Duodenal mucosa (tissue), 2 donors: ENCODE results near the gene EPSTI1.
A peak's percentile ranks its signal among the peaks of the same experiment; 100 is the strongest.

Experiments used
- H3K27ac ChIP-seq: one replicate; pipeline ENCODE4 v1.7.0; 2013; ENCODE audit warnings: low read depth, low read length
- H3K27me3 ChIP-seq, 2 donors: one replicate each; pipeline ENCODE4 v1.7.0; 2013; ENCODE audit warnings: low read length in 2 of 2, control low read depth in 1 of 2; ENCODE audit not compliant: insufficient read depth in 2 of 2, control insufficient read depth in 1 of 2
- H3K36me3 ChIP-seq, 2 donors: one replicate each; pipeline ENCODE4 v1.7.0; 2013; ENCODE audit warnings: low read length in 2 of 2, control low read depth in 1 of 2; ENCODE audit not compliant: insufficient read depth in 2 of 2, control insufficient read depth in 1 of 2
- H3K4me1 ChIP-seq, 2 donors: one replicate each; pipeline ENCODE4 v1.7.0; 2013; ENCODE audit warnings: low read length in 2 of 2, control low read depth in 1 of 2; ENCODE audit not compliant: insufficient read depth in 2 of 2, control insufficient read depth in 1 of 2
- H3K4me3 ChIP-seq, 2 donors: one replicate each; pipeline ENCODE4 v1.7.0; 2013; ENCODE audit warnings: low read length in 2 of 2, low read depth in 1 of 2
- H3K9ac ChIP-seq, 2 donors: one replicate each; pipeline ENCODE4 v1.7.0; 2013; ENCODE audit warnings: low read length in 2 of 2, low read depth in 1 of 2
- H3K9me3 ChIP-seq, 2 donors: one replicate each; pipeline ENCODE4 v1.7.0; 2013; ENCODE audit warnings: low read length in 2 of 2, control low read depth in 1 of 2; ENCODE audit not compliant: control insufficient read depth in 1 of 2

EPSTI1 gene

DNA sequence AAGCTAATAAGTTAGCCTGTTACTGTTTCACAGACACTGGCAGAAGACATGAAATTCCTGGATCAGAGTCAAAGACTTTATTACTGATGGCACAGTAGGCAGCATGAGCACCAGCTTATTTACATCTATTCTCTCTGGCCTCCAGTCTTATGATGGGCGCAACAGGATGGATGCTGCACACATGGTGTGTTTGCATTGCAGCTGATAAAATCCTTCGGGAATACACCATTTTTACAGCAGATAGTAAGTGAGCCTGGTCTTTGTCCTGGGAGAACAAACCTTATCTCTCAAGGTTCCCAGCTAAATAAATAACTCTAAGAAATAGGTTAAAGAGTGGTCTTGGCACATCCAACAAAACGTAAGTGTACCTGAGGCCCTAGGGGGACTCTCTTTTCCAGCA is 16.0 kb downstream of the EPSTI1 start:
- Histone ChIP-seq H3K4me3 (no peak overlapping the region), H3K36me3 (peaks cover 3 to 4% of the 10 kb centered on the region in 2 donors), H3K27me3 (no peaks in the 10 kb centered on the region), H3K27ac (no peak overlapping the region), H3K4me1 (peaks cover 0 to 1% of the 10 kb centered on the region in 2 donors), H3K9ac (no peak overlapping the region), H3K9me3 (peaks cover 0 to 3% of the 10 kb centered on the region in 2 donors)

DNA sequence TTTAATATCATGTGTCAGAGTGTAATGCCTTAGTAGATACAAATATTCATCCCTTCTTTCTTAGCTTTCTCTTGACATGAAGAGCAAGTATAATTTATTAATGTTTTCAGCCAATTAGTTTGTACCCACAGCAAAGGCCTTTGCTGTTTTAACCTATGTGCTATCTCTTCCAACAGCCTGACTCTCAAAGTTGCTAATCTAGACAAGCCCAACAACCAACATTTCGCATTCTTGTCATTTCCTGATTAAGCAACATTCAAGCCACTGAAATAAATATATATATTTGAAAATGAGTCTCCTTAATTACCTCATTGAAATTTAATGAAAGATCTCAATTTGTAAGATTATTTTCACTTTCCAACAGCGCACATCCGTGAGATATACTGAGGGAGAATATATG is 18.5 kb downstream of the EPSTI1 start:
- Histone ChIP-seq H3K27ac (no peak overlapping the region), H3K4me1 (peaks cover 15 to 24% of the 10 kb centered on the region in 2 donors), H3K9me3 (peaks cover 0 to 3% of the 10 kb centered on the region in 2 donors), H3K36me3 (peaks cover 3 to 4% of the 10 kb centered on the region in 2 donors), H3K4me3 (no peak overlapping the region), H3K9ac (no peak overlapping the region), H3K27me3 (no peaks in the 10 kb centered on the region)

DNA sequence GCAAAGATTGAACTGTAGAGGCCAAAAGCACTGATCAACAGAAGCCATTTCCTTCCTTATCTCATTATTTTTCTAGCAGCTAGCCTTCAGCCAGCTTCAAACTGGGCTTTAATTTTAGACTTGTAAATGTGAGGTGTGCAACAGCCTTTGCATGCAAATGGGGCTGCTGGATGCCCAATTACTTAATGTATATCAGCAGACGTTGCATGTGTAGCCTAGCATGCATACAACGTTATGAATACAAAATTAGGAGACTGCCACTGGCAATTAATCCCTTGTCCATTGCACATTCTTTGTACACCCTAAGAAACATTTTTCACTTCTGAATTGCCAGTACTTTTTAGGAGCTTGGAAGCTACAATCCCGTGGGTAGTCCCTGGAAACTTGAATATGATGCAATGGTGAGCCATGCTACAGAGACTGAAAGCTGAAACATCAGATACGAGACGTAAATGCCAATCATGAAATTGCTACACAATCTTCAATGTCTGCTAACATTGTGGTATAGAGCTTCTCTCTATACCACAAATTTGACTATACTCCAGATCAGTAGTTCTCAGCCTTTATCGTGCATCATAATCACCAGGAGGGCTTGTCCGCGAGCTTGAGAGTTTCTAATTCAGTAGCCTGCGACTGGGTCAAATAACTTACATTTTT is 20.2 kb downstream of the EPSTI1 start:
- peaks cover 0 to 6% of the 10 kb centered on the region in 2 donors for H3K36me3 ChIP-seq
- peaks cover 29 to 38% of the 10 kb centered on the region in 2 donors for H3K4me1 ChIP-seq
- H3K4me3 ChIP-seq, result no peak overlapping the region
- no peaks in the 10 kb centered on the region for H3K27me3 ChIP-seq
- no peaks in the 10 kb centered on the region for H3K9me3 ChIP-seq
- no peak overlapping the region for H3K9ac ChIP-seq
- no peak overlapping the region for H3K27ac ChIP-seq

- Histone ChIP-seq H3K4me3 (no peak overlapping the region), H3K36me3 (peaks cover 0 to 6% of the 10 kb centered on the region in 2 donors), H3K9ac (no peak overlapping the region), H3K27me3 (no peaks in the 10 kb centered on the region), H3K9me3 (no peaks in the 10 kb centered on the region), H3K27ac (no peak overlapping the region), H3K4me1 (peaks cover 29 to 38% of the 10 kb centered on the region in 2 donors)
These were observed 21.0 kb downstream of the EPSTI1 start for GRCh38 chr13:42970824-42971690.

- Histone ChIP-seq H3K36me3 (peaks cover 0 to 6% of the 10 kb centered on the region in 2 donors), H3K27ac (no peak overlapping the region), H3K4me3 (peak overlapping the region; percentile 32 to 45), H3K9ac (peak overlapping the region; percentile 2 to 41), H3K9me3 (no peaks in the 10 kb centered on the region), H3K27me3 (no peaks in the 10 kb centered on the region), H3K4me1 (peaks cover 29 to 44% of the 10 kb centered on the region in 2 donors)
These were observed 22.4 kb downstream of the EPSTI1 start for GRCh38 chr13:42969565-42970172.

DNA sequence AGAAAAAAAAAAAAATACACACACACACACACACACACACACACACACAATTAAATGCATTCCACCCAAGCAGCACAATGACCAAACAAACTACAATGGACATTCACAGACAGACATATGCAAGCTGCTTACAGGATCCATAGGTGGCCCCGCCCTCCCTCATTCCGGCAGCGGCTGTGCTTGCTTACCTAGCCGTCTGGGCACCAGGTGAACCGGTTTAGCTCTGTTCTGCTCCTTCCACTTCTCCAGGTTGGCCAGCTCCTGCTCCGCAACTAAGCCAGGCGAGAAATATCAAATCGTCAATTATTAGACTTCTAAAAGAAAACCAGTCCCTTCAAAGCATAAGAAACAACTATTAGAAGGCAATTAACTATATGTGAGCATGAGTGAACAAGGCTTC is 23.1 kb downstream of the EPSTI1 start:
- Histone ChIP-seq H3K9ac (peak overlapping the region; percentile 23 to 41), H3K27me3 (no peaks in the 10 kb centered on the region), H3K36me3 (peaks cover under 1 to 6% of the 10 kb centered on the region in 2 donors)

DNA sequence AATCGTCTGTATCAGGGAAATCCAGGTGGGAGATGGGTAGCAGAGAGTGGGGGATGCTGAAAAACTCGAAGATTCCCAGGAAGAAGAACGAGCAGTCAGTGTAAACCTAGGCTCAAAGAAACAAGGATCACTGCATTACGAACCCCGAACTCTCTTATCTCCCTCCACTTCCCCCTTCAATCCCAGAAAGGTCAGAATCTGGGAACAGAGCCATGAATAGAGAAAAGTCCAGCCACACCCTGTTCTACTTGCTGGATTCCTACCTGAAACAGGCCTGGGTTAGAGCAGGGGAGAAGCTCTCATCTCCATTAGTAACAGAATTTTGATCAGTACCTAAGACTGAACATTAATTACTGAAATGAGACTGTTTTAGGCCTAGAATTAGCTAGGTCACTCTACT is 24.4 kb downstream of the EPSTI1 start:
- Histone ChIP-seq H3K27ac (peak overlapping the region; percentile 33), H3K36me3 (peaks cover 5 to 6% of the 10 kb centered on the region in 2 donors), H3K27me3 (no peaks in the 10 kb centered on the region), H3K4me3 (peak overlapping the region in 1 of 2 donors; percentile 51), H3K4me1 (peaks cover 29 to 44% of the 10 kb centered on the region in 2 donors), H3K9me3 (no peaks in the 10 kb centered on the region), H3K9ac (peak overlapping the region in 1 of 2 donors; percentile 23)

More for the DNA sequence above, 23.1 kb downstream of the EPSTI1 start:
- Histone ChIP-seq H3K4me3 (peak overlapping the region; percentile 32 to 45), H3K9me3 (no peaks in the 10 kb centered on the region), H3K4me1 (peaks cover 29 to 44% of the 10 kb centered on the region in 2 donors), H3K27ac (no peak overlapping the region)

DNA sequence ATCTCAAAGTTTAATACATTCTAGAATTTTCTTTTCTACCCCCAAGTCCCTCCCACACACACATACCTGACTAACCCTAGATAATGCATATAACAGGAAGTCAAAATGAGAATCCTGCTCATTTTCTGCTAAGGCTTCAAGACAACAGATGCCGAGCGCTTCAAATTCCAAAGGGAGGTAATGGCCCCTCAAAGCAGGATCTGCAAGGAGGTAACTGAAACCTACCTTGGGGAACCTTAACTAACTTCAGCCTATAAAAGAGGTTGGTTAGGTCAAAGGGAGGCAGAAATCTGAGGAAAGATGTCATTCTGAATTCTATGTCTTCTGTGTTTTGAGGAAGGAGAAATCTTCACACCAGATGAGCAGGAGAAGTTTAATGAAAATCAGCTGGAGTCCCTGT is 26.8 kb downstream of the EPSTI1 start:
- H3K4me3 ChIP-seq, result no peak overlapping the region
- H3K36me3 ChIP-seq, result peaks cover 3 to 26% of the 10 kb centered on the region in 2 donors
- H3K27ac ChIP-seq, result no peak overlapping the region
- H3K9me3 ChIP-seq, result no peaks in the 10 kb centered on the region
- H3K9ac ChIP-seq, result no peak overlapping the region
- H3K4me1 ChIP-seq, result peaks cover 29 to 37% of the 10 kb centered on the region in 2 donors
- H3K27me3 ChIP-seq, result no peaks in the 10 kb centered on the region

DNA sequence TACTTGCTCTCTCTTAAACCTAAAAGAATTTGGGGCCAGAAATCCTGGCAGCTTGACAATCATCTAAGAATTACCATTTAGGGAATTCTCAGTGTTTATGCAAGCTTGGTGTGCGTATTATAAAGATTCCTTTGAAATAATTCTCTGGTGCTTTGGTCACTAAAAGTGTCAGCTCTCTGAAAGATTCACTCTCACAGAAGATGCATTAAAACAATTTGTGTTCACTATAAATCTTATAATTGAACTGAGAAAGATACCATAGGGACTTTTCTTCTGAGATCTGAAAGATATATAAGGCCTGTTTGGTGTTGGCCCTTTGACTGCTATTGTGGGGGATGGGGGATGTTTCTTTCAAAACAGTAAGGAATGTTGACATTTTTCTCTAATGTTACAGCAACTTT is 27.3 kb downstream of the EPSTI1 start:
- no peak overlapping the region for H3K4me3 ChIP-seq
- H3K9ac ChIP-seq, result no peak overlapping the region
- H3K27me3 ChIP-seq, result no peaks in the 10 kb centered on the region
- H3K27ac ChIP-seq, result no peak overlapping the region
- no peaks in the 10 kb centered on the region for H3K9me3 ChIP-seq
- H3K4me1 ChIP-seq, result peaks cover 25 to 32% of the 10 kb centered on the region in 2 donors
- H3K36me3 ChIP-seq, result peaks cover 3 to 27% of the 10 kb centered on the region in 2 donors

- Histone ChIP-seq H3K27ac (no peak overlapping the region), H3K9me3 (no peaks in the 10 kb centered on the region), H3K36me3 (peaks cover 7 to 47% of the 10 kb centered on the region in 2 donors), H3K27me3 (no peaks in the 10 kb centered on the region), H3K4me3 (no peak overlapping the region), H3K4me1 (no peaks in the 10 kb centered on the region), H3K9ac (no peak overlapping the region)
These were observed 32.4 kb downstream of the EPSTI1 start for GRCh38 chr13:42959615-42960014.
